NOMO-1 treated with DMSO at 0.1 percent for 48 hours (cell line): Measurements from ENCODE around the gene SHC1.

Source experiments
- DNase-seq: peaks from one replicate; lab custom pipeline; 2025; ENCODE audit not compliant: unreplicated experiment; lab: John Stamatoyannopoulos, UW

Gene SHC1

GRCh38 chr1:154974808-154975408 is 4.4 kb upstream of the SHC1 start:
- peak; percentile 97 for DNase-seq

GRCh38 chr1:154974102-154974807 is 3.7 kb upstream of the SHC1 start, which contains the start of gene CKS1B:
Gene CKS1B (plus strand): TSS chr1:154974681. CDS start chr1:154974746, 65 bp downstream.
- peak; percentile 100 for DNase-seq

GRCh38 chr1:154973344-154974101 is 3.0 kb upstream of the SHC1 start:
- peak; percentile 95 for DNase-seq

GRCh38 chr1:154972517-154973343 is 2.2 kb upstream of the SHC1 start:
- no peak for DNase-seq

GRCh38 chr1:154972213-154972516 is 1.6 kb upstream of the SHC1 start:
- no peak for DNase-seq

GRCh38 chr1:154971341-154971998 is 923 bp upstream of the SHC1 start:
- DNase-seq, result no peak

GRCh38 chr1:154969860-154970452 is 591 bp downstream of the SHC1 start:
- DNase-seq, result no peak

- no peak for DNase-seq
These were observed 1.3 kb downstream of the SHC1 start for GRCh38 chr1:154969246-154969645.

- no peak for DNase-seq
These were observed 1.8 kb downstream of the SHC1 start for GRCh38 chr1:154968731-154969130.

GRCh38 chr1:154967331-154967950 is 3.1 kb downstream of the SHC1 start:
- DNase-seq, result no peak

- no peak for DNase-seq
These were observed 4.4 kb downstream of the SHC1 start for GRCh38 chr1:154966111-154966510.

GRCh38 chr1:154964359-154964758 is 6.2 kb downstream of the SHC1 start:
- DNase-seq, result no peak

GRCh38 chr1:154963643-154964042 is 6.9 kb downstream of the SHC1 start:
- no peak for DNase-seq

GRCh38 chr1:154962795-154963330 is 7.7 kb downstream of the SHC1 start:
- DNase-seq, result no peak

GRCh38 chr1:154962156-154962749 is 8.3 kb downstream of the SHC1 start:
- peak; percentile 49 for DNase-seq

GRCh38 chr1:154961207-154962155 is 9.1 kb downstream of the SHC1 start, which contains the start of gene PYGO2:
Gene PYGO2 (minus strand): TSS chr1:154961782. CDS start chr1:154961576, 206 bp downstream.
- peak; percentile 68 for DNase-seq

GRCh38 chr1:154960446-154961136 is 10.0 kb downstream of the SHC1 start:
- no peak for DNase-seq

- DNase-seq, result no peak
These were observed 11.1 kb downstream of the SHC1 start for GRCh38 chr1:154959426-154959780.
